ENCODE measurements around the gene MAN1A1.

Gene MAN1A1

DNA sequence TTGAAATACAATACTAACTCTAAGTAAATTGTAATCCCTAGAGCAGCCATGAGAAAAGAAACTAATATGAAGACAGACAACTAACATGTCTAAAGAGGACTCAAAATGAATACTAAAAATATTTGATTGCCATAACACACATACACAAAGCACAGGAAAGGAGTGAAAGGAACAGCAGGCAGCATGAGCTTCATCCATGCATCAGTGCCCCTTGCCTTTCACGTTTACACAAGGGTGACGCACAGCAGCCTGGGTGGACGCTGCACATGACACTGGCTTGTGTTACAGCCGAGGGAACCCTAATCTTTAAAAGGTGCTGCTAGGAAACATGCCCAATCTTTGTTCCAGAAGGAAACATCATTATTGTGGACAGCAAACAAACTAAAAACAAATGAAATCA, 123.5 kb downstream of the MAN1A1 start:
- DNase-seq = no peak

GRCh38 chr6:119224095-119224701, 125.4 kb downstream of the MAN1A1 start:
- DNase-seq = no peak

GRCh38 chr6:119220452-119220851, 129.1 kb downstream of the MAN1A1 start:
- no peak for DNase-seq

DNA sequence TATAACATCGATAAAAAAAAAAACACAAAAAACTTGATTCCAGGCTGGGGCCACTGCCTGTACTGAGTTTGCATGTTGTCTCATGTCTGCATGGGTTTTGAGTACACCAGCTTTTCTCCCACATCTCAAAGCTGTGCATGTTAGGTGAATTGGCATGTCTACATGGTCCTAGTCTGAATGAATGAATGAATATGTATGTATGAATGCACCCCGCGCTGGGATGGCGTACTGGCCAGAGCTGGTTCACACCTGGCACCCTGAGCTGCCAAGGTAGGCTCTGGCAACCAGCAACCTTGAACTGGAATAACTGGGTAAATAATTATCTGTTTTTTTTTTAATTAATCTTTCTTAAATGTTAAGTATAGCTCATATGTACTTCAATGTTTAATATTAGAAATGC, 131.0 kb downstream of the MAN1A1 start:
- DNase-seq = no peak

- DNase-seq = no peak
Observed at GRCh38 chr6:119215885-119216590, 133.5 kb downstream of the MAN1A1 start.

GRCh38 chr6:119215309-119215708, 134.3 kb downstream of the MAN1A1 start:
- no peak for DNase-seq

GRCh38 chr6:119210596-119210995, 139.0 kb downstream of the MAN1A1 start:
- DNase-seq = no peak

GRCh38 chr6:119209452-119210205, 139.9 kb downstream of the MAN1A1 start:
- DNase-seq = no peak

- DNase-seq = no peak
Observed at GRCh38 chr6:119207971-119208725, 141.4 kb downstream of the MAN1A1 start.

DNA sequence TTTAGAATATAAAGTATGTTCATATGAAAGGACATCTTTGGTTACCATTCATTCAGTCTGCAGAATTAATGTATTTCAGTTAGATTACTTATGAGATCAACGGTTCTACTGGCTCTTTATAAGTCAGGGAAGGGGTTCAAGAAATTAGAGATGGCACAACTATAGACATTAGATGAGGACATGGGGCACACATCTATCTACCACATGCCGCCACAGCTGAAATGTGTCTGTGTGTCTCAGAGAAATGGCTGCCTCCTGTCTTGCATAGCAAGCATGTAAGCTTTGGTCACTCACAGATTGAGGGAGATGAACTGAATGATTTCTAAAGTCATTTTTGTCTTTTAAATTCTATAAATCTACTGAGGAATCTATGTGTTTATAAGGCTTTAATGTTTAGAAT, 142.2 kb downstream of the MAN1A1 start:
- no peak for DNase-seq

- DNase-seq = no peak
Observed at GRCh38 chr6:119205911-119206618, 143.5 kb downstream of the MAN1A1 start.

- DNase-seq = no peak
Observed at GRCh38 chr6:119204719-119205118, 144.8 kb downstream of the MAN1A1 start.

GRCh38 chr6:119201480-119201879, 148.1 kb downstream of the MAN1A1 start:
- DNase-seq = no peak

GRCh38 chr6:119200512-119201175, 148.9 kb downstream of the MAN1A1 start:
- no peak for DNase-seq

DNA sequence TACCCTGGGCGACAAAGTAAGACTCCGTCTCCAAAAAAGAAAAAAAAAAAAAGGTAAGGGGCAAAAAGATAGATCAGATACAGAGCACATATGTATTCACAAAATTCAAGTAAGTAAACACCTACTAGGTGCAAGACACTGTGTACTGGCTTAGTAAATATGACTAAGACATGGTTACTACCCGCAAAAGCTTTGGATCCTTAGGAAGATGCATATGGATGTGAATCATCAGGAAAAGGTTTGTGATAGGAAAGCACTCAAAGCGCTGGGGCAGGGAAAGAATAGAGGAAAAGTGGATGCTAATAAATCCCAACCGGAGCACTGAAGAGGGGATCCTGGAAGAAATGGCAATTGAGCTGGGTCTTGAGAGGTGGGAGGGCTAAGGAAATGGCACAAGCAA, 152.3 kb downstream of the MAN1A1 start:
- no peak for DNase-seq

GRCh38 chr6:119196715-119197114, 152.8 kb downstream of the MAN1A1 start:
- no peak for DNase-seq

DNA sequence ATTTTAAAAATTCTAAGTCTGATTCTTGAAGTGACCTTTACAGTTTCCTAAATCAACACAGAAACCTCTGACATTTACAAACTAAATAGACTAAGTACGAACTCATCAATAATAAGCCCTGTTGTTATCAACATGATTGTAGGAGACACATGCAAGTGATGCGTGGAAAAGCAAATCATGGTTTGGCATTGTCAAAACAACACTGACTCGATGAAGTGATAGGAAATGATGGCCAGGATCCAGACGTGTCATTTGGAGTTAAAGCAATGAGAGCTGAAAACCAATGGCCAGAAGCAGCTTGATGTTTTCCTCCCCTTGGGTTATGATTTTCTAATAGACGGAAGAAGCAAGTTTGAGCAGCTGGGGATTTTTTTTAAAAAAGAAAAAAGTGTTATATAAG, 153.7 kb downstream of the MAN1A1 start:
- no peak for DNase-seq

- DNase-seq = no peak
Observed at GRCh38 chr6:119195204-119195603, 154.4 kb downstream of the MAN1A1 start.

DNA sequence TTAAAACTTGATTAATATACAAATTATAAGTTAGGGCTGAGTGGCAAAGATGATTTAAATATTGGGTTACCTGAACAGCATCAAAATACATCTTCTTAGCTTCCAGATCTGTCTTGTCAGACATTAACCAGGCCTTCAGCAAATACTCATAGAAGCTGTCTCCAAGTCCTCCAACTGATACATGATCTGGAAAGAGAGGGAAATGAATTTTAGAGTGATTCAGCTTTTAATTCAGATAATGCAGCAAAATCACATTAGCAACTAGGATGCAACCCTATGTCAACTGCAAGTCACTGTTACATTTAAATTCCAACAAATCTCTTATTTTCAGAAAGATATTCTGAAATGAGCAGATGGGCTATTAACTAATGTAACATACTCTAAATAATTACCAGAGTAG, 155.9 kb downstream of the MAN1A1 start:
- no peak for DNase-seq

DNA sequence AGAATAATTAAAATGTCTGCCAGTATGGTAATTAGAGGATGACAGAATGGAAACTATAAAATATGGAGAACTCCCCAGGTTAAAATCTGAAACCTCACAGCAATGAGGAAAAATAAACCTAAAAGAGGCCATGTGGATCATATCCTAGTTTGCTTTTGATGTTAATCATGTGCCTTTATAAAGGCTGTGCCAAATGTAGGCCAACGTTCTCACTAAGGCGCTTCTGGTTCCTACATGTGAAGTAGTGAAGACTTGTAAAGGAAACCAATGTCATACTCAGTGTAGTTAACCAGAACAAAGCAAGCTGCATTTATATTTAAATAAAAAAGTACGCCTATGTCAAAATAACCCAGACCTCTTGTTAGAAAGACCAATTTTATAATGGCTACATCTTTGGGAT, 157.4 kb downstream of the MAN1A1 start:
- DNase-seq = no peak

DNA sequence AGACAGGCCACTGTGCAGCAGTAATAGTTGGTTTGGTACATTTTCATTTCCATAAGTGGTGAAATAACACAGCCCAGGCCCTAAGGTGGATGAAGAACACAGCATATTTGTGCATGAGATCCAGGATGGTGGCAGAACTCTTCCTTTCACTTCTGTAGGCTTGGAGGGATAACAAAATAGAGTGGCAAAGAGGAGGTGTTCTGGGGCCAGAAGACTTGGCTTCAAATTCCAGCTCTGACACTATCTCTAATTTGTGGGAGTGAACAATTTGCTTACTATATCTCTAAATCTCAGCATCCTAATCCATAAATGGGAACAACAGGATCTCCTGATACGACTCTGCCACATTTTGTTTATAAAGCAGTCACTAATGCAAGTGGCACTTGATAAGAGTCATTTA, 159.4 kb downstream of the MAN1A1 start:
- no peak for DNase-seq

GRCh38 chr6:119189498-119189897, 160.1 kb downstream of the MAN1A1 start:
- no peak for DNase-seq
